Mammary epithelial cell (primary cell): ENCODE results near the gene MICA.

Experiments
- EZH2 ChIP-seq: IDR thresholded peaks from 2 replicates; pipeline ENCODE4 v1.6.1; 2012; ENCODE audit warnings: low read length, inconsistent platforms, borderline replicate concordance
- TF ChIP-seq, protein P1 (sequence below), 2 donors: IDR thresholded peaks in 1 of 2; conservative IDR thresholded peaks in 1 of 2; 2 replicates each; pipeline ENCODE4 v1.5.1; 2011 to 2012; ENCODE audit warnings: inconsistent platforms in 2 of 2, low read length in 2 of 2, mild to moderate bottlenecking in 2 of 2, control low read depth in 1 of 2, low read depth in 1 of 2; ENCODE audit not compliant: insufficient read depth in 1 of 2; ENCODE audit errors: extremely low read depth in 1 of 2

DNA sequence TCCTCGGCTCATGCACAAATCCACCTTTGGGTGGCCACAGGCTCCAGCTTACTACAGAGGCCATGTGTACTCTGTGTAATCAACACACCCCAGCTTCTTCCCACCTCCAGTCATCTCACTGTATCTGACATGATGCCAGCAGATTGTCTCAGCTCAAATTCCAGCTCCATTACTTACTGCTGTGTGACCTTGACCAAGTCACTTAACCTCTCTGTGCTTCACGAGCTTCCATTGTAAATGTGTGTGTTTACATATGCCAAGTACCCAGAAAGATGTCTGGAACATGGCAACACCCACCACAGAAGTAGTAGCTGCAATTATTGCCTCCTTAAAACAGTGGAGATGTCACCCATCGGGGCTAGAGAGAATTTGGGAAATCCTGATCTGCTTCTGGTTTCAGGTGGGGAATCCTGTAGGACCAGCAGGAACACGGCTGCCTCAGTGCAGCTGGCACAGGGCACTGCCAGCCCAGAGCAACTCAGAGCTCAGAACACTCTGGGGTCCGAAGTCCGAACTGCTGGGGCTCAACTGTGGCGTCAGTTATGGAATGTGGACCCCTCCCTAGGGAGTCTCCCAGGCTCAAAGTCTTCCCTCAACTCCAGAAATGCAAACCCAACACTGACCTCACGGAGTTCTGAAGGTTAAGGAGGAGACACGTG lies 25.2 kb upstream of the MICA start:
- TF ChIP-seq, protein P1, sequence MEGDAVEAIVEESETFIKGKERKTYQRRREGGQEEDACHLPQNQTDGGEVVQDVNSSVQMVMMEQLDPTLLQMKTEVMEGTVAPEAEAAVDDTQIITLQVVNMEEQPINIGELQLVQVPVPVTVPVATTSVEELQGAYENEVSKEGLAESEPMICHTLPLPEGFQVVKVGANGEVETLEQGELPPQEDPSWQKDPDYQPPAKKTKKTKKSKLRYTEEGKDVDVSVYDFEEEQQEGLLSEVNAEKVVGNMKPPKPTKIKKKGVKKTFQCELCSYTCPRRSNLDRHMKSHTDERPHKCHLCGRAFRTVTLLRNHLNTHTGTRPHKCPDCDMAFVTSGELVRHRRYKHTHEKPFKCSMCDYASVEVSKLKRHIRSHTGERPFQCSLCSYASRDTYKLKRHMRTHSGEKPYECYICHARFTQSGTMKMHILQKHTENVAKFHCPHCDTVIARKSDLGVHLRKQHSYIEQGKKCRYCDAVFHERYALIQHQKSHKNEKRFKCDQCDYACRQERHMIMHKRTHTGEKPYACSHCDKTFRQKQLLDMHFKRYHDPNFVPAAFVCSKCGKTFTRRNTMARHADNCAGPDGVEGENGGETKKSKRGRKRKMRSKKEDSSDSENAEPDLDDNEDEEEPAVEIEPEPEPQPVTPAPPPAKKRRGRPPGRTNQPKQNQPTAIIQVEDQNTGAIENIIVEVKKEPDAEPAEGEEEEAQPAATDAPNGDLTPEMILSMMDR (conservative IDR thresholded peaks at IDR 0.05 in 1 of 2, IDR thresholded peaks at IDR 0.05 in 1 of 2; ENCODE audit: extremely low read depth in 1 of 2, insufficient read depth in 1 of 2, low read depth in 1 of 2, low read length in 2 of 2), result no peak
- TF ChIP-seq EZH2, result no peak
